ENCODE results near the gene FAR2.

GRCh38 chr12:29132316-29132715 is 16.8 kb upstream of the FAR2 start:
- TF ChIP-seq CTCF (conservative IDR thresholded peaks at IDR 0.05) = no peak
- TF ChIP-seq ZFX (IDR thresholded peaks at IDR 0.05) = no peak
